GM06990 (cell line): ENCODE results near the gene MLLT6.

ENCODE experiments used
- DNase-seq: peaks from one replicate; pipeline ENCODE4 v3.0.0-alpha.2; 2011; ENCODE audit not compliant: insufficient read length; ENCODE audit errors: extremely low read depth
- H3K27me3 ChIP-seq: replicated peaks from 2 replicates; pipeline ENCODE4 v1.6.0; 2011; ENCODE audit warnings: low read length; ENCODE audit not compliant: control insufficient read depth, insufficient read depth
- H3K36me3 ChIP-seq: 2 replicates; pipeline ENCODE4 v1.5.1; 2011; ENCODE audit warnings: low read length; ENCODE audit not compliant: control insufficient read depth, insufficient read depth
- H3K4me3 ChIP-seq: replicated peaks from 2 replicates; pipeline ENCODE4 v1.5.1; 2011; ENCODE audit warnings: low read depth, mild to moderate bottlenecking, control low read depth, low read length
- CTCF ChIP-seq: IDR thresholded peaks from 2 replicates; pipeline ENCODE4 v1.5.1; 2011; ENCODE audit warnings: low read length, control low read depth, mild to moderate bottlenecking, inconsistent platforms; ENCODE audit not compliant: insufficient read depth, poor library complexity, severe bottlenecking

MLLT6 gene

GRCh38 chr17:38660097-38661025 is 44.7 kb upstream of the MLLT6 start:
- no peak for TF ChIP-seq CTCF
- H3K27me3 ChIP-seq, result no peaks in the 10 kb centered on the region
- DNase-seq, result no peak
- H3K4me3 ChIP-seq, result no peak overlapping the region
- no peaks in the 10 kb centered on the region for H3K36me3 ChIP-seq

- Histone ChIP-seq H3K27me3 (no peaks in the 10 kb centered on the region), H3K36me3 (no peaks in the 10 kb centered on the region), H3K4me3 (no peak overlapping the region)
- TF ChIP-seq CTCF, result peak; percentile 95
- DNase-seq, result peak; percentile 50
Observed at GRCh38 chr17:38663125-38663751, 41.8 kb upstream of the MLLT6 start.

GRCh38 chr17:38663964-38664644 is 41.0 kb upstream of the MLLT6 start:
- Histone ChIP-seq H3K4me3 (no peak overlapping the region), H3K36me3 (no peaks in the 10 kb centered on the region), H3K27me3 (no peaks in the 10 kb centered on the region)
- TF ChIP-seq CTCF, result no peak
- DNase-seq, result no peak

GRCh38 chr17:38667099-38667786 is 37.8 kb upstream of the MLLT6 start:
- H3K4me3 ChIP-seq, result no peak overlapping the region
- no peaks in the 10 kb centered on the region for H3K36me3 ChIP-seq
- peak; percentile 100 for TF ChIP-seq CTCF
- no peak for DNase-seq
- no peaks in the 10 kb centered on the region; the same call in none of the 2 replicates for H3K27me3 ChIP-seq

- no peak for TF ChIP-seq CTCF
- DNase-seq, result no peak
- no peaks in the 10 kb centered on the region for H3K36me3 ChIP-seq
- H3K27me3 ChIP-seq, result no peaks in the 10 kb centered on the region; the same call in none of the 2 replicates
- H3K4me3 ChIP-seq, result no peak overlapping the region
Observed at GRCh38 chr17:38667787-38668122, 37.3 kb upstream of the MLLT6 start.
